ENCODE data around the gene CNOT6.

DNA sequence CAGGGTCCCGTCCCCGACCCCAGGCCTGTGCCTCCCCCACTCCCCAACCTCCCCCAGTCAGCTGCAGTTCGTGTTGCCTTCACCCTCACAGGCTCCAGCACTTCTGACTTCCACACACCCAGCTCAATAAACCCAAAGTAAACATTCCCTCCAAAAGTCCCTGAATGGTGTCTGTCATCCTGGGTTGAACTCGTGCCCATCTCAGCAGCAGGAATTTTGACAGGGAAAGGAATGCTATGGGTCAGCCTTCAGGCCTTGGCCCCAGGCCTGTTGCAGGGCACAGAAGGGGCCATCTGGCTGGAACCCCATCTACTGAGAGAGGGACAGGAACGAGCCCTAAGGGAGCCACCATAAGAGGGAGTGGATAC is 29.6 kb upstream of the CNOT6 start:
- TF ChIP-seq, protein P1, sequence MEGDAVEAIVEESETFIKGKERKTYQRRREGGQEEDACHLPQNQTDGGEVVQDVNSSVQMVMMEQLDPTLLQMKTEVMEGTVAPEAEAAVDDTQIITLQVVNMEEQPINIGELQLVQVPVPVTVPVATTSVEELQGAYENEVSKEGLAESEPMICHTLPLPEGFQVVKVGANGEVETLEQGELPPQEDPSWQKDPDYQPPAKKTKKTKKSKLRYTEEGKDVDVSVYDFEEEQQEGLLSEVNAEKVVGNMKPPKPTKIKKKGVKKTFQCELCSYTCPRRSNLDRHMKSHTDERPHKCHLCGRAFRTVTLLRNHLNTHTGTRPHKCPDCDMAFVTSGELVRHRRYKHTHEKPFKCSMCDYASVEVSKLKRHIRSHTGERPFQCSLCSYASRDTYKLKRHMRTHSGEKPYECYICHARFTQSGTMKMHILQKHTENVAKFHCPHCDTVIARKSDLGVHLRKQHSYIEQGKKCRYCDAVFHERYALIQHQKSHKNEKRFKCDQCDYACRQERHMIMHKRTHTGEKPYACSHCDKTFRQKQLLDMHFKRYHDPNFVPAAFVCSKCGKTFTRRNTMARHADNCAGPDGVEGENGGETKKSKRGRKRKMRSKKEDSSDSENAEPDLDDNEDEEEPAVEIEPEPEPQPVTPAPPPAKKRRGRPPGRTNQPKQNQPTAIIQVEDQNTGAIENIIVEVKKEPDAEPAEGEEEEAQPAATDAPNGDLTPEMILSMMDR (IDR thresholded peaks at IDR 0.05) = no peak
- TF ChIP-seq EZH2 (IDR thresholded peaks at IDR 0.05) = no peak
